DMS 273 (cell line): Measurements from ENCODE around the gene TRIM71.
"Not testable (repeated sequence)": the region's sequence is repeated elsewhere in the genome, so short reads cannot be mapped to it uniquely, and the experiment has no call there.

Experiments
- DNase-seq: peaks from one replicate; lab custom pipeline; 2025; ENCODE audit not compliant: unreplicated experiment; lab: John Stamatoyannopoulos, UW

The TRIM71 gene

GRCh38 chr3:32886911-32887310 is 69.1 kb downstream of the TRIM71 start:
- DNase-seq = no peak

- no peak for DNase-seq
Observed at GRCh38 chr3:32888739-32889138, 70.9 kb downstream of the TRIM71 start.

- DNase-seq = no peak
Observed at GRCh38 chr3:32890420-32891276, 72.9 kb downstream of the TRIM71 start.

- DNase-seq = no peak
Observed at GRCh38 chr3:32891365-32891764, 73.6 kb downstream of the TRIM71 start.

GRCh38 chr3:32892625-32893598 is 75.1 kb downstream of the TRIM71 start:
- DNase-seq = no peak

GRCh38 chr3:32894977-32895376 is 77.2 kb downstream of the TRIM71 start:
- DNase-seq = no peak

GRCh38 chr3:32895701-32896100 is 77.9 kb downstream of the TRIM71 start:
- no peak for DNase-seq

- no peak for DNase-seq
Observed at GRCh38 chr3:32896143-32896542, 78.3 kb downstream of the TRIM71 start.

- no peak for DNase-seq
Observed at GRCh38 chr3:32897001-32897601, 79.3 kb downstream of the TRIM71 start.

GRCh38 chr3:32897981-32898623 is 80.3 kb downstream of the TRIM71 start:
- DNase-seq = no peak

GRCh38 chr3:32899265-32899664 is 81.5 kb downstream of the TRIM71 start:
- DNase-seq = no peak

GRCh38 chr3:32901005-32901932 is 83.5 kb downstream of the TRIM71 start:
- DNase-seq = no peak

GRCh38 chr3:32902887-32903371 is 85.1 kb downstream of the TRIM71 start:
- not testable (repeated sequence) for DNase-seq

GRCh38 chr3:32903953-32904352 is 86.2 kb downstream of the TRIM71 start:
- no peak for DNase-seq

GRCh38 chr3:32909999-32910398 is 92.2 kb downstream of the TRIM71 start:
- no peak for DNase-seq

- DNase-seq = peak; percentile 17
Observed at GRCh38 chr3:32910954-32911353, 93.2 kb downstream of the TRIM71 start.

GRCh38 chr3:32912046-32912445 is 94.2 kb downstream of the TRIM71 start:
- DNase-seq = no peak

- DNase-seq = peak; percentile 21
Observed at GRCh38 chr3:32913790-32914446, 96.1 kb downstream of the TRIM71 start.

GRCh38 chr3:32919920-32920319 is 102.1 kb downstream of the TRIM71 start:
- no peak for DNase-seq
